ENCODE results near the gene RMI2. TPM values are rescaled to one million over a fixed set of nuclear protein-coding genes. Genes with fewer than 3 reads are reported as not detected.

Gene RMI2
- total and polyA plus RNA-seq, 4 donors = 0.28 to 8.5 (median 0.83) TPM

DNA sequence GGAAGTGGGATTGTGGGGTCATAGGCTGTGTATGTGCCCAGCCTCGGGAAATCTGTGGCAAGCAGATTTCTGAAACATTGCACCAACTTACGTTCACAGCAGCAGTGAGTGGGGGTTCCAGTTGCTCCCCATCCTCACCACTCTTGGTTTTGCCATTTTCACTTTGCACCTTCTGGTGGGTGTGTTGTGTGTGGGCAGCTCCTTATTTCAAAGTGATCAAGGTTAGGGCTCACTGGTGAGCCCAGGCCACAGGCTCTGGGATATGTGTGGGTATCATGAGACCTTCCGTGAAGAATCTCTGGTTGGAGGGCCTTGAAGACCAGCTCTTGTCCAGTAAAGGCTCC lies 34.7 kb upstream of the RMI2 start:
- no peaks in the 10 kb centered on the region for H3K9me3 ChIP-seq (ENCODE audit: control insufficient read depth in 4 of 4, low read length in 3 of 4)
- no peaks in the 10 kb centered on the region for H3K36me3 ChIP-seq (ENCODE audit: control insufficient read depth in 4 of 4, insufficient read depth in 3 of 4, low read depth in 1 of 4, low read length in 3 of 4)
- WGBS = 93% methylated on average over 3 of the region's 3 CpGs
- H3K27me3 ChIP-seq (ENCODE audit: control insufficient read depth in 4 of 4, insufficient read depth in 4 of 4, low read length in 3 of 4) = no peaks in the 10 kb centered on the region
- H3K9ac ChIP-seq (ENCODE audit: low read depth in 1 of 2, low read length in 2 of 2) = no peak overlapping the region
- H3K4me1 ChIP-seq (ENCODE audit: control insufficient read depth in 4 of 4, insufficient read depth in 4 of 4, low read length in 3 of 4) = peaks cover 0 to 5% (median 1%) of the 10 kb centered on the region in 4 donors
- H3K4me3 ChIP-seq (ENCODE audit: low read depth in 1 of 3, low read length in 3 of 3) = no peak overlapping the region
- H3K27ac ChIP-seq (ENCODE audit: low read depth in 1 of 2, low read length in 2 of 2) = no peak overlapping the region
- TF ChIP-seq RXRA (IDR thresholded peaks at IDR 0.05) (no peak), TAF1 (conservative IDR thresholded peaks at IDR 0.05) (no peak), RAD21 (IDR thresholded peaks at IDR 0.05) (no peak), NR2F2 (IDR thresholded peaks at IDR 0.05) (no peak), EGR1 (IDR thresholded peaks at IDR 0.05; ENCODE audit: low read depth in 2 of 2) (no peak), FOXA1 (IDR thresholded peaks at IDR 0.05) (no peak), GABPA (IDR thresholded peaks at IDR 0.05 in 1 of 2, conservative IDR thresholded peaks at IDR 0.05 in 1 of 2) (no peak), HNF4A (conservative IDR thresholded peaks at IDR 0.05) (no peak), HNF4G (IDR thresholded peaks at IDR 0.05) (no peak), SP1 (IDR thresholded peaks at IDR 0.05) (no peak), FOXA2 (IDR thresholded peaks at IDR 0.05) (no peak), JUND (IDR thresholded peaks at IDR 0.05) (no peak)
- TF ChIP-seq, protein P1, sequence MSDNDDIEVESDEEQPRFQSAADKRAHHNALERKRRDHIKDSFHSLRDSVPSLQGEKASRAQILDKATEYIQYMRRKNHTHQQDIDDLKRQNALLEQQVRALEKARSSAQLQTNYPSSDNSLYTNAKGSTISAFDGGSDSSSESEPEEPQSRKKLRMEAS (IDR thresholded peaks at IDR 0.05) = no peak
- TF ChIP-seq, protein P2, sequence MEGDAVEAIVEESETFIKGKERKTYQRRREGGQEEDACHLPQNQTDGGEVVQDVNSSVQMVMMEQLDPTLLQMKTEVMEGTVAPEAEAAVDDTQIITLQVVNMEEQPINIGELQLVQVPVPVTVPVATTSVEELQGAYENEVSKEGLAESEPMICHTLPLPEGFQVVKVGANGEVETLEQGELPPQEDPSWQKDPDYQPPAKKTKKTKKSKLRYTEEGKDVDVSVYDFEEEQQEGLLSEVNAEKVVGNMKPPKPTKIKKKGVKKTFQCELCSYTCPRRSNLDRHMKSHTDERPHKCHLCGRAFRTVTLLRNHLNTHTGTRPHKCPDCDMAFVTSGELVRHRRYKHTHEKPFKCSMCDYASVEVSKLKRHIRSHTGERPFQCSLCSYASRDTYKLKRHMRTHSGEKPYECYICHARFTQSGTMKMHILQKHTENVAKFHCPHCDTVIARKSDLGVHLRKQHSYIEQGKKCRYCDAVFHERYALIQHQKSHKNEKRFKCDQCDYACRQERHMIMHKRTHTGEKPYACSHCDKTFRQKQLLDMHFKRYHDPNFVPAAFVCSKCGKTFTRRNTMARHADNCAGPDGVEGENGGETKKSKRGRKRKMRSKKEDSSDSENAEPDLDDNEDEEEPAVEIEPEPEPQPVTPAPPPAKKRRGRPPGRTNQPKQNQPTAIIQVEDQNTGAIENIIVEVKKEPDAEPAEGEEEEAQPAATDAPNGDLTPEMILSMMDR (IDR thresholded peaks at IDR 0.05; ENCODE audit: low read depth, low read length, missing input control) = no peak
- TF ChIP-seq, protein P3, sequence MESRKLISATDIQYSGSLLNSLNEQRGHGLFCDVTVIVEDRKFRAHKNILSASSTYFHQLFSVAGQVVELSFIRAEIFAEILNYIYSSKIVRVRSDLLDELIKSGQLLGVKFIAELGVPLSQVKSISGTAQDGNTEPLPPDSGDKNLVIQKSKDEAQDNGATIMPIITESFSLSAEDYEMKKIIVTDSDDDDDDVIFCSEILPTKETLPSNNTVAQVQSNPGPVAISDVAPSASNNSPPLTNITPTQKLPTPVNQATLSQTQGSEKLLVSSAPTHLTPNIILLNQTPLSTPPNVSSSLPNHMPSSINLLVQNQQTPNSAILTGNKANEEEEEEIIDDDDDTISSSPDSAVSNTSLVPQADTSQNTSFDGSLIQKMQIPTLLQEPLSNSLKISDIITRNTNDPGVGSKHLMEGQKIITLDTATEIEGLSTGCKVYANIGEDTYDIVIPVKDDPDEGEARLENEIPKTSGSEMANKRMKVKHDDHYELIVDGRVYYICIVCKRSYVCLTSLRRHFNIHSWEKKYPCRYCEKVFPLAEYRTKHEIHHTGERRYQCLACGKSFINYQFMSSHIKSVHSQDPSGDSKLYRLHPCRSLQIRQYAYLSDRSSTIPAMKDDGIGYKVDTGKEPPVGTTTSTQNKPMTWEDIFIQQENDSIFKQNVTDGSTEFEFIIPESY (IDR thresholded peaks at IDR 0.05) = no peak
- TF ChIP-seq, protein P4, sequence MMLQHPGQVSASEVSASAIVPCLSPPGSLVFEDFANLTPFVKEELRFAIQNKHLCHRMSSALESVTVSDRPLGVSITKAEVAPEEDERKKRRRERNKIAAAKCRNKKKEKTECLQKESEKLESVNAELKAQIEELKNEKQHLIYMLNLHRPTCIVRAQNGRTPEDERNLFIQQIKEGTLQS (IDR thresholded peaks at IDR 0.05) = no peak
- TF ChIP-seq, protein P5, sequence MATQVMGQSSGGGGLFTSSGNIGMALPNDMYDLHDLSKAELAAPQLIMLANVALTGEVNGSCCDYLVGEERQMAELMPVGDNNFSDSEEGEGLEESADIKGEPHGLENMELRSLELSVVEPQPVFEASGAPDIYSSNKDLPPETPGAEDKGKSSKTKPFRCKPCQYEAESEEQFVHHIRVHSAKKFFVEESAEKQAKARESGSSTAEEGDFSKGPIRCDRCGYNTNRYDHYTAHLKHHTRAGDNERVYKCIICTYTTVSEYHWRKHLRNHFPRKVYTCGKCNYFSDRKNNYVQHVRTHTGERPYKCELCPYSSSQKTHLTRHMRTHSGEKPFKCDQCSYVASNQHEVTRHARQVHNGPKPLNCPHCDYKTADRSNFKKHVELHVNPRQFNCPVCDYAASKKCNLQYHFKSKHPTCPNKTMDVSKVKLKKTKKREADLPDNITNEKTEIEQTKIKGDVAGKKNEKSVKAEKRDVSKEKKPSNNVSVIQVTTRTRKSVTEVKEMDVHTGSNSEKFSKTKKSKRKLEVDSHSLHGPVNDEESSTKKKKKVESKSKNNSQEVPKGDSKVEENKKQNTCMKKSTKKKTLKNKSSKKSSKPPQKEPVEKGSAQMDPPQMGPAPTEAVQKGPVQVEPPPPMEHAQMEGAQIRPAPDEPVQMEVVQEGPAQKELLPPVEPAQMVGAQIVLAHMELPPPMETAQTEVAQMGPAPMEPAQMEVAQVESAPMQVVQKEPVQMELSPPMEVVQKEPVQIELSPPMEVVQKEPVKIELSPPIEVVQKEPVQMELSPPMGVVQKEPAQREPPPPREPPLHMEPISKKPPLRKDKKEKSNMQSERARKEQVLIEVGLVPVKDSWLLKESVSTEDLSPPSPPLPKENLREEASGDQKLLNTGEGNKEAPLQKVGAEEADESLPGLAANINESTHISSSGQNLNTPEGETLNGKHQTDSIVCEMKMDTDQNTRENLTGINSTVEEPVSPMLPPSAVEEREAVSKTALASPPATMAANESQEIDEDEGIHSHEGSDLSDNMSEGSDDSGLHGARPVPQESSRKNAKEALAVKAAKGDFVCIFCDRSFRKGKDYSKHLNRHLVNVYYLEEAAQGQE (IDR thresholded peaks at IDR 0.05) = no peak
- DNase-seq (ENCODE audit: low spot score) = no peak

All from liver (tissue), 9 donors.